ENCODE measurements around the gene CCDC152.
"Not testable (repeated sequence)": the region's sequence is repeated elsewhere in the genome, so short reads cannot be mapped to it uniquely, and the experiment has no call there.

CCDC152 gene

GRCh38 chr5:42816546-42816945 lies 59.9 kb downstream of the CCDC152 start:
- DNase-seq = not testable (repeated sequence)

GRCh38 chr5:42819745-42820144 lies 63.1 kb downstream of the CCDC152 start:
- DNase-seq = no peak

GRCh38 chr5:42822548-42822947 lies 65.9 kb downstream of the CCDC152 start:
- DNase-seq = no peak

- DNase-seq = no peak
Observed at GRCh38 chr5:42824347-42824976, 67.8 kb downstream of the CCDC152 start.

GRCh38 chr5:42825422-42826148 lies 69.0 kb downstream of the CCDC152 start:
- DNase-seq = no peak

- no peak for DNase-seq
Observed at GRCh38 chr5:42826757-42827515, 70.3 kb downstream of the CCDC152 start.

GRCh38 chr5:42828671-42829070 lies 72.1 kb downstream of the CCDC152 start:
- no peak for DNase-seq

GRCh38 chr5:42830924-42831323 lies 74.3 kb downstream of the CCDC152 start:
- DNase-seq = no peak

GRCh38 chr5:42832060-42832459 lies 75.4 kb downstream of the CCDC152 start:
- DNase-seq = no peak

- DNase-seq = no peak
Observed at GRCh38 chr5:42836070-42836769, 79.6 kb downstream of the CCDC152 start.

- no peak for DNase-seq
Observed at GRCh38 chr5:42837601-42838000, 81.0 kb downstream of the CCDC152 start.

GRCh38 chr5:42839196-42839595 lies 82.6 kb downstream of the CCDC152 start:
- DNase-seq = no peak

- peak; percentile 90 for DNase-seq
Observed at GRCh38 chr5:42840269-42840668, 83.7 kb downstream of the CCDC152 start.

GRCh38 chr5:42840842-42841567 lies 84.4 kb downstream of the CCDC152 start:
- DNase-seq = no peak

- DNase-seq = no peak
Observed at GRCh38 chr5:42842921-42843641, 86.5 kb downstream of the CCDC152 start.

GRCh38 chr5:42843675-42844292 lies 87.2 kb downstream of the CCDC152 start:
- no peak for DNase-seq

- not testable (repeated sequence) for DNase-seq
Observed at GRCh38 chr5:42844408-42844807, 87.8 kb downstream of the CCDC152 start.

GRCh38 chr5:42848545-42848944 lies 91.9 kb downstream of the CCDC152 start:
- DNase-seq = no peak

- DNase-seq = no peak
Observed at GRCh38 chr5:42851481-42851880, 94.9 kb downstream of the CCDC152 start.

All from fibroblast of upper back skin (primary cell).